ENCODE data around the gene PEX11A.
A peak's percentile ranks its signal among the peaks of the same experiment; 100 is the strongest.

The PEX11A gene

DNA sequence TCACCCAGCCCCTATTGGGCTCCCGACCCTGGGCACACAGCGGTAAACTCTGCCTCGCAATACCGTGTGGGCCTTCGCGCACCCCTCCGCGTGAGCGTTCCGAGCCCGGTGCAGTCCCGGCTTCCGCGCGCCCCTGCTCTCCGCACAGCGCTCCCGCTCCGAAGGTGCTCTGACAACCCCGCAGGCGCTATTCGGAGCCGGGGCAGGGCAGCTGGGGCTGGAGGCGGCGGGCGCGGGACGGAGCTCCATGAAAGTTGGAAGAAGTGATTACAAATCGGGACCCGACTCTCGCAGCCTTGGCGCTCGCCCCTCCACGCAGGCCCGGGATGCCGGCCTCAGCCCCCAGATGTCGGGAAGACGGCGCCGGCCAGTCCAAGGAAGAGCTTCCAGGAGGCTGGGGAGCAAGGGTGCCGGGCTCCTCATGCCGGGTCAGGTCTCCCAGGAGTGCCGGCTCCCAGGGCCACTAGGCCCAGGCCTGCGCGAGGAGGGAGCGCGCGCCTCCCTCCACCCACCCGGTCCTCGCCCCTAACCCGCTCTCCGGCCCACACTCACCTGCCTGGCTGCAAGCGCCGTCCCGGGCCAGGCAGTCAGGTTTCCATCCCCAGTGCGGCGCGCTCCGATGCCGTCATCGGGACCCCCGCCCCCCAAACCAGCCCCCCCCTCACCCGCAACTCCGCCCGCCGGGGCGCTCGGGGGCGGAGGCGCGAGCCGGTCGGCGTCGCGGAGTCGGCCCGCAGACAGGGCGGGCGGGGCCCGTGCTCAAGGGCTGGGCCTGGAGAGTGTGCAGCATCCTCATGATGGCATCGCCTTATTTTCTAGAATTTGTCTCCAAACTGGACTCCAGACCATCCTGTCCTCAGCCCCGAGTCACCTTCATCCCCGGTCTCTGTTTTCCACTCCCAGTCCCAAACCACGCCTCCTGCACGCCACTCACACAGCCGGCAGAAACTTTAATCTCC, 35.4 kb downstream of the PEX11A start, which contains the start of gene KIF7:
TSS of gene KIF7 (minus strand) at position 621 of the 959 bp plus-strand sequence. CDS start 2,537 bp downstream, outside the sequence.
- no peak for DNase-seq

GRCh38 chr15:89654301-89654761, 36.2 kb downstream of the PEX11A start:
- DNase-seq = no peak

GRCh38 chr15:89653578-89653977, 37.0 kb downstream of the PEX11A start:
- no peak for DNase-seq

- no peak for DNase-seq
These were observed 37.9 kb downstream of the PEX11A start for GRCh38 chr15:89652666-89653065.

DNA sequence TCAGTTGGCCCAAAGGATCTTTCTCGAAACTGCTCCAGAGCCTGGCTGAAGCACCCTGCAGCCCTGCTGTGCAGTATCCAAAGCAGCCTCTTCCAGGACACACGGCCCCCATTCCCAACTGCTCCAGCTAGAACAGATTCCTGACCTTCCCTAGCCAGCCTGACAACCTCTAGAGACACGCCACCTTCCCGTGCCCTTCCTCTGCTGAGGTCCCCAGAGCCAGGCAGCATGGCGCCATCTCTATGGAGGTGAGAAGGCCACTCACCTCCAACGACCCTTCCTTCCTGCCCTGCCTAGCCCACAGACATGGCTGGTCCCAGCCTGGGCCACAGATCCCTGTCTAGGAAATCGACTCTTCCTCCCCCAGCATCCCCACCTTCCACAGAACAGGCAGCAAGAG, 38.4 kb downstream of the PEX11A start:
- DNase-seq = no peak

DNA sequence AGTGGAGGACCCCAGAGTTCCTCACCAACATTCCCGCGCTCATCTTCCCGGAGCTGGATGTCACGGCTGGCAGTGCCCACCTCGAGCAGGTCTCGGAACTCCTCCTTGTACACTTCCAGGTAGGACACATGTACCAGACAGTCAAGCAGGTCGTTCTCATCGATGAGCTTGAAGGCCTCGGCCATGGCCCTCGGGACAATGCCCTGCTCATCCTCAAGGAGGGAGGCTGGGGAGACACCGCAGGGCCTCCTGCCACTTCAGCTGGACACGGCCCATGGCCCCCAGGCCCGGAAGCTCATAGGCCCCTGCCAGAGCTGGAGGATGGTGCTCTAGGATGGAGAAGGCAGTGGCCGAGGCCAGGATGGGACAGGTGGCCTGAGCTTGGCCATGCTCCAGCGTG, 40.8 kb downstream of the PEX11A start:
- DNase-seq = no peak

- DNase-seq = no peak
These were observed 41.4 kb downstream of the PEX11A start for GRCh38 chr15:89649013-89649625.

GRCh38 chr15:89648106-89649012, 42.2 kb downstream of the PEX11A start:
- no peak for DNase-seq

DNA sequence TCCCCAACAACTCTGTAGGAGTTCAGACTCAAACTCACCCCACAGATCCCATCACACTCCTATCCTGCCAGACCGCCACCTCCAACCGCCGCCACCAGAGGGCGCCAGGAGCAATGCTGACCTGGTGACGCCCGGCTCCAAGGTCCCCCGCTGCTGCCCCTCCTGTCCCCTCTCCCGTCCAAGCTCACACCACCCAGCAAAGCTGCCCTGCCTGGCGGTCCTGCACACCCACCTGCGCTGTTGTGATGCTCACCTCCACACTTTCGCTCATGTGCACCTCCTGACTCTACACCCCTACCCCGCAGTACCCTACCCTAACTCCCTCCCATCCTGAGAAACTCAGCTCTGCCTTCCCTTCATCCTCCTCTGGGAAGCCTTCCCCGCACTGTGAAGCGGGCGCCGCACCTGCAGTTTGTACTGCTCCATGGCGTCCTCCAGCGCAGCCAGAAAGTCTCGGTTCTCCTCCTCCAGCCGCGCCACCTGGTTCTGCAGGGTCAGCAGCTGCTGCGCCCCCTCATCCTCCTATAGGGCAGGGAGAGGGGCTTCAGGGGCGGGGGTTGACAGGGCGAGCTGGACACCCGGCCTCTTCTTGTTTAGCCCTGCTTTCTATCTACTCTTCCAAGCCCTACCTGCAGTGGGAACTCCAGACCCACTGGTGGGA, 43.2 kb downstream of the PEX11A start:
- peak; percentile 62 for DNase-seq

- DNase-seq = no peak
These were observed 44.0 kb downstream of the PEX11A start for GRCh38 chr15:89646416-89647141.

DNA sequence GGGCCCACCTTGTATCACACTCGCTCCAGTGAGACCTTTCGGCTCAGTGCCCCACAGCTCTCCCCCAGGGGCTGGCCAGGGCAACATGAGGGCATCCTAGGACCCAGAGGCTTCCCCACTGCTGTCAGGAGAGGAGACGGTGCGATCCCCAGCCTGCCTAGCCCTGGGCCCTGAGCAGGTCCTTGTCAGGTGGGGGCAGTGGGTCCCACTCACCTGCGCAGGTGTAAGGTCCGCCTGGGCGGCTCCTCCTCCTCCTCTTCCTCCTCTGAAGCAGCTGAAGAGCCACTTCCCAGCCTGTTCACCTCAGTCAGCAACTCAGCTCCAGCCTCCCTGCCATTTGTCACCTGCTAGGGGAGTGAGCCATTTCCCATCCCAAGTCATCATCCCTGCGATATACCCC, 44.9 kb downstream of the PEX11A start:
- no peak for DNase-seq

GRCh38 chr15:89642106-89642505, 48.4 kb downstream of the PEX11A start:
- DNase-seq = no peak

GRCh38 chr15:89641053-89641452, 49.5 kb downstream of the PEX11A start:
- DNase-seq = no peak

DNA sequence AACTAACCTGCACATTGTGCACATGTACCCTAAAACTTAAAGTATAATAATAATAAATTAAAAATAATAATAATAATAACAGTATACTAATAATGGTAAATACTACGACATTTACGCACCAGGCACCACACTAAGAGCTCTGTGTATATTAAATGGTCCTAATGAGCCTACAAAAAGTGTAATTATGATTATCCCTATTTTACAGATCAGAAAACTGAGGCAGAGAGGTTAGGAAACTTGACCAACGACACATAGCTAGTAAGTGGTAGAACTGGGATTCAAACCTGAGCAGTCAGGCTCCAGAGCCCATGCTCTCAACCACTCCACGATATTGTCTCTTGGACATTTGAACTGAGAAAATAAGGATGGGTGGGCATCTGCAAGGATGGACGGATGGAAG, 50.3 kb downstream of the PEX11A start:
- DNase-seq = no peak

DNA sequence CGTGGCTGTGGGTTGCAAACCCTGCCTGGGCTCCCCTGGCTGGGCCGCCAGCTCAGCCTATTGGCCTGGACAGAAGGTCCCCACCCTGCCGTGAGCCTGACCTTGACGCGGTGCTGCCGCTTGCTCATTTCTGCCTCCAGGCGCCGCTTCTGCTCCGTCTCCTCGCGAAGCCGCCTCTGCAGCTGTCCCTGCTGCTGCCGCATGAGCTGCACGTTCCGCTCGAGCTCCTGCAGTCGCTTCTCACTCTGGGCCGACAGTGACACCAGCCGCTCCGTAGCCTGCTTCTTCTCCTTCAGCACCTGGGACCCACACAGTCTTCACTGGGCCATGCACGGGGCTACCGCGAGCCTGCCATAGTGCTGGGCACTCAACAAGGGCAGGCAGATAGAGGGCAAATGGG, 57.0 kb downstream of the PEX11A start:
- no peak for DNase-seq

DNA sequence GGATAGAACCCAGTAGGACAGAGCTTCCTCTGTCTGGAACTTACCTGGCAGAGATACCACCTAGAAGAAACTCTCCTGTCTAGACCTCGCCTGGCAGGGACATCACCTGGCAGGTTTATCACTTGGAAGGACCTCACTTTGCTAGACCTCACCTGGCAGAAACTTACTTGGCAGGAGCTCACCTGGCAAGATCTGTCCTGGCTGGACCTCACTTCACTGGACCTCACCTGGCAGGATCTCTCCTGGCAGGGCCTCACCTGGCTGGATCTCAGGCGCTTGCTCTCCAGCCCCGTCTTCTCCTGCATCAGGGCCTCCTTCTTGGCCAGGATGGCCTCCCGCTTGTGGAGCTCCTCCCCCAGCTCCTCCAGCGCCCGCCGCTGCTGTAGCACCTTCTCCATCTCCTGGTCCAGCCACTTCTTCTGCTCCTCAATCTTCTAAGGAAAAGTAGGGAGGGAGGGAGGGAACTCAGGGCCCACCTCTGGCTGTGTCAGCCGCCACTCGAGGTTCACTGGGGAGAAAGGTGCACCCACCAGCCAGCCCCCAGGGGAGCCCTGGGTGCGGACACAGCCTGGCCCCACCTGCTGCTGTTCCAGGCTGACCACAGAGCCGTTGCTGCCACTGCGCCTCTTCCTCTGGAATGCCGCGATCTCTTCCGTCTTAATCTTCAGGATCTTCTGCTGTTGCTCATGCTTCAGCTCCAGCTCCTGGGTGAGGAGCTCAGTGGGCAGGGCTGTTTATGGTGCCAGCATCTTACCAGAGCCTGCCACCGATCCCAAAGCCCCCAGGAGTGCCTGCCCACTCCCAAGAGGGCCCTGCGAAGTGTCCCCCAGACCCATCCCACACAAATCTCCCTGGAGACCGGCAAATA, 57.8 kb downstream of the PEX11A start:
- no peak for DNase-seq

DNA sequence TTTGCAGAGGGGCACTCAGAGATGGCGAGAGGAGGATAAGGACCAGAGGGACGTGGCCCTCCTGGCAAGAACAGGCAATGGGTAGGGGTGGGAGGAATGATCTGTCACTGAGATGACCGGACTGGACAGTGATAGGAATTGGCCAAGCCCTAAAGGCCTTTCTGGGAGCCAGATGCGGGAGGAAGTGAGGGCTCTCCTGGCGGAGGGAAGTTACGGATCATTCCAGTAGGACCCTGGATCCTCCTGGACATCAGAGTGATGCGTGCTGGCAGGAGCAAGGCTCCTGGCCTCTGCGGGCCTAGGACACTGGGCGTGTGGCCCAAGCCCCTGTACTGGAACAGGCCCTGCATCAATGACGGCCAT, 58.7 kb downstream of the PEX11A start:
- DNase-seq = no peak
